GM13976 (cell line): Measurements from ENCODE around the gene C10orf62.
A peak's percentile ranks its signal among the peaks of the same experiment; 100 is the strongest.

Source experiments
- DNase-seq: peaks from one replicate; pipeline ENCODE4 v3.0.0; 2012; ENCODE audit warnings: low spot score
- CTCF ChIP-seq: IDR thresholded peaks from 2 replicates; pipeline ENCODE4 v1.5.1; 2012; ENCODE audit warnings: borderline replicate concordance, mild to moderate bottlenecking; ENCODE audit not compliant: insufficient read depth; ENCODE audit errors: extremely low read depth, missing control alignments, control extremely low read depth
- in situ Hi-C: fragments of 300-500 bp; cut with MboI; formaldehyde crosslinking; loops from one replicate; pipeline ENCODE4 v1.12.0; 2022; ENCODE audit warnings: low sequenced_read_pairs, mixed read lengths, inconsistent platforms; ENCODE audit not compliant: unreplicated experiment

The C10orf62 gene

GRCh38 chr10:97611473-97611872, 22.0 kb downstream of the C10orf62 start:
- in situ Hi-C loops, result no loop called here
- no peak for DNase-seq

GRCh38 chr10:97612386-97612785, 22.9 kb downstream of the C10orf62 start:
- DNase-seq, result peak; percentile 54
- in situ Hi-C loops, result no loop called here
- no peak for TF ChIP-seq CTCF

More at GRCh38 chr10:97611473-97611872, 22.0 kb downstream of the C10orf62 start:
- no peak for TF ChIP-seq CTCF

GRCh38 chr10:97618285-97618684, 28.8 kb downstream of the C10orf62 start:
- no peak for TF ChIP-seq CTCF
- DNase-seq, result no peak
- in situ Hi-C loops, result no loop called here

- TF ChIP-seq CTCF, result no peak
- no peak for DNase-seq
- in situ Hi-C loops, result no loop called here
Measured at GRCh38 chr10:97618733-97619132, 29.2 kb downstream of the C10orf62 start.

- no peak for TF ChIP-seq CTCF
- no peak for DNase-seq
- in situ Hi-C loops, result no loop called here
Measured at GRCh38 chr10:97623277-97623676, 33.8 kb downstream of the C10orf62 start.

GRCh38 chr10:97627731-97628130, 38.2 kb downstream of the C10orf62 start:
- DNase-seq, result no peak
- in situ Hi-C loops, result no loop called here
- no peak for TF ChIP-seq CTCF

- in situ Hi-C loops, result no loop called here
- DNase-seq, result no peak
- no peak for TF ChIP-seq CTCF
Measured at GRCh38 chr10:97628228-97628627, 38.7 kb downstream of the C10orf62 start.
